ES-I3 (cell line): ENCODE results near the gene MREG.

ENCODE experiments used
- H3K36me3 ChIP-seq: 2 replicates; pipeline ENCODE4 v1.6.1; 2013; ENCODE audit warnings: mild to moderate bottlenecking, low read length, control low read depth, moderate library complexity; ENCODE audit not compliant: insufficient read depth
- H3K4me1 ChIP-seq: 2 replicates; pipeline ENCODE4 v1.6.1; 2013; ENCODE audit warnings: mild to moderate bottlenecking, control low read depth, low read length; ENCODE audit not compliant: insufficient read depth
- H3K9ac ChIP-seq: 2 replicates; pipeline ENCODE4 v1.6.1; 2013; ENCODE audit warnings: low read depth, mild to moderate bottlenecking, low read length, moderate library complexity
- H3K9me3 ChIP-seq: 2 replicates; pipeline ENCODE4 v1.6.1; 2013; ENCODE audit warnings: mild to moderate bottlenecking, low read length, moderate library complexity; ENCODE audit not compliant: control insufficient read depth, insufficient read depth

MREG gene

GRCh38 chr2:215919624-215920243, 93.6 kb downstream of the MREG start:
- peaks cover 25% of the 10 kb centered on the region for H3K4me1 ChIP-seq
- no peaks in the 10 kb centered on the region for H3K36me3 ChIP-seq
- no peak overlapping the region for H3K9ac ChIP-seq
- H3K9me3 ChIP-seq: no peaks in the 10 kb centered on the region; the same call in 1 of the 2 replicates

GRCh38 chr2:215918901-215919599, 94.3 kb downstream of the MREG start:
- Histone ChIP-seq H3K9ac (no peak overlapping the region), H3K36me3 (no peaks in the 10 kb centered on the region), H3K9me3 (no peaks in the 10 kb centered on the region; the same call in 1 of the 2 replicates), H3K4me1 (peaks cover 25% of the 10 kb centered on the region)

- no peak overlapping the region for H3K9ac ChIP-seq
- H3K36me3 ChIP-seq: no peaks in the 10 kb centered on the region
- H3K4me1 ChIP-seq: peaks cover 25% of the 10 kb centered on the region
- no peaks in the 10 kb centered on the region; the same call in 1 of the 2 replicates for H3K9me3 ChIP-seq
These were observed 95.3 kb downstream of the MREG start for GRCh38 chr2:215917953-215918620.

DNA sequence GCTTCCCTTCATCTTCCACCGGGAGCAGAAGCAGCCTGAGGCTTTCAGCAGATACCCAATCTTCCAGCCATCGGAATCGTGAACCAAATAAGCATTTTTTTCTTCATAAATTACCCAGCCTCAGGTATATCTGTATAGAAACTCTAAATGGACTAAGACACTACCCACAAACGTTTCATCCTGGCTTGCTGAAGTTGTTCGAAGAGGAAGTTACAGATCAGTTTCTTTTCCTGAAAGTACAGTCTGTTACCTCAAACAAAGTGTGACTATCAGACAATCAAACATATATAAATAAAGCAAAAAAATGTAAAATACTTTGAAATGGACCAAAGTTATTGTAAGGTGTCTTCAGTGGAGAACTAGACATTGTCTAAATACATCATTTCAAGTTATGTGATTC, 97.9 kb downstream of the MREG start:
- Histone ChIP-seq H3K36me3 (no peaks in the 10 kb centered on the region), H3K9ac (no peak overlapping the region), H3K4me1 (peaks cover 17% of the 10 kb centered on the region), H3K9me3 (0 out of 2 replicates have a peak, but pooled peaks cover 5% of the 10 kb centered on the region)

- no peaks in the 10 kb centered on the region for H3K36me3 ChIP-seq
- peaks cover 15% of the 10 kb centered on the region for H3K4me1 ChIP-seq
- no peak overlapping the region for H3K9ac ChIP-seq
- H3K9me3 ChIP-seq: 0 out of 2 replicates have a peak, but pooled peaks cover 5% of the 10 kb centered on the region
These were observed 98.6 kb downstream of the MREG start for GRCh38 chr2:215914777-215915165.

GRCh38 chr2:215914054-215914776, 99.1 kb downstream of the MREG start:
- Histone ChIP-seq H3K9me3 (0 out of 2 replicates have a peak, but pooled peaks cover 5% of the 10 kb centered on the region), H3K4me1 (peaks cover 12% of the 10 kb centered on the region), H3K36me3 (no peaks in the 10 kb centered on the region), H3K9ac (no peak overlapping the region)

- Histone ChIP-seq H3K36me3 (no peaks in the 10 kb centered on the region), H3K9me3 (0 out of 2 replicates have a peak, but pooled peaks cover 5% of the 10 kb centered on the region), H3K9ac (no peak overlapping the region), H3K4me1 (no peaks in the 10 kb centered on the region)
These were observed 101.0 kb downstream of the MREG start for GRCh38 chr2:215912299-215912842.

DNA sequence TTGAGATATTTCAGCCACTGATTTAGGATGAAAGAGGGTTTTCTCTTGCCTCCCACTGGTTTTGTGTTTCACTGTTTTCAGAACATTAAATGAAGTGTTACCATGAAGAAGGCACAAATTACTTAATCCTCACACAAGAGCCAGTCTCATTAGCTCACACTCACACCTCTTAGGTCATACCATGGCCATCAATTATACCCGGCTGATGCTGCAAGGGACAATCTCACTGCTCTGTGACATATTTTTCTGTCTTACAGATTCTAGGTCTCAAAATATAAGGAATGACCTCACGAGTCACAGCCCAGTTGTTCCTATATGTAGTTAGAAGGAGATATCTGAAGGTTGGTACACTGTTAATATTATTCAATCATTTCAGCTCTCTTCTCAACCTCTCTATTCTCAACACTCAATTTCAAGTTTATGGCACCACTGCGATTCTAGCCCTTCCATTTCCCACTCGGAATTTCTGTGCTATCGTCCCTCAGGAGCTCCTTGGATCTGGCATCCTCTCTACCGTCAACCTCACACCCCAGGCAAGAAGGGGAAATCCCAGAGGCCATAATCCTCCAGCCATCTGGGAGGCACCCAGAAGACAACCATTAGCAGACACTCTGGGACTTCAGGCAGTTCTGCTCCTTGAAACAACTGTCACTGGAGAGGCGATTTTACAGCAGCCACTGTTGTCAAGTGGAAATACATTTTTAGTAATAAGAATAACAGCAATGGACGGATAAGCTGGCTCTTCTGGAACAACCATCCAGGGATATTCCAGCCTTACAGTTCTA, 101.9 kb downstream of the MREG start:
- Histone ChIP-seq H3K4me1 (no peaks in the 10 kb centered on the region), H3K36me3 (no peaks in the 10 kb centered on the region), H3K9me3 (0 out of 2 replicates have a peak, but pooled peaks cover 5% of the 10 kb centered on the region), H3K9ac (no peak overlapping the region)

DNA sequence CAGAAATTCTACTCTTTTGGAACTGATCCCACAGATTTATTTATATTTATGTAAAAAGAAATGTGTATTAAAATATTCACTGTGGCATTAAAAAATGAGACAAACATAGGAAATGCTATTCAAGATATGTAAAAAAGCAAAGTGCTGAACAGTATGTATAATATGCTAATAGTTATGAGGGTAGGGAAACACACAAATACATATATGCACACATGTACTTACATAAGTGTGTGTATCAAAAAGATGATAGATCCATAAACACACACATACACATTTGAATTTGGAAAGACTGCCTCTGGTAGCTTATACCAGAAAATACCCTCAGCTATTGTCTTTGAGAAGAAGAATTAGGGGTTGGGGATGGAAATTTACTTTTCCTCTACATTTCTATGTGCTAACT, 103.2 kb downstream of the MREG start:
- H3K9ac ChIP-seq: no peak overlapping the region
- H3K4me1 ChIP-seq: no peaks in the 10 kb centered on the region
- 0 out of 2 replicates have a peak, but pooled peaks cover 5% of the 10 kb centered on the region for H3K9me3 ChIP-seq
- H3K36me3 ChIP-seq: no peaks in the 10 kb centered on the region

DNA sequence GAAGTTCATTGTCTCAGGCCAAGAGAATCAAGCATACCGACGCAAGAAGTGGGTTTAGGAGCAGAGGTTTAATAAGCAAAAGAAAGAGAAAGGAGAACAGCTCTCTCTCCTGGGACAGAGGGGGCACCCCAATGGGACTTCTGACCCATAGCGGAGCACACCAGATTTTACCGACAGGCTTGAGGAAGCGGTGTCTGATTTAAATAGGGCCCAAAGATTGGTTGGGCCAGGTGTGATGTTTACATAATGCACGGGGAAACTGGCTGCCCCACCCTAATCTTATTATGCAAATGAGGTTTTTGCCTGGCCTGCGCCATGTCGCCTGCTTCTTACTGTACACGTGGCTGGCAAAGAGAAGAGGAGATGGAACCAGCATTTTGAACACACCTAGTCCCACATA, 106.2 kb downstream of the MREG start:
- no peak overlapping the region for H3K9ac ChIP-seq
- H3K9me3 ChIP-seq: 0 out of 2 replicates have a peak, but pooled peaks cover 5% of the 10 kb centered on the region
- no peaks in the 10 kb centered on the region for H3K4me1 ChIP-seq
- H3K36me3 ChIP-seq: no peaks in the 10 kb centered on the region

- Histone ChIP-seq H3K36me3 (no peaks in the 10 kb centered on the region), H3K9ac (no peak overlapping the region), H3K9me3 (0 out of 2 replicates have a peak, but pooled peaks cover 3% of the 10 kb centered on the region), H3K4me1 (no peaks in the 10 kb centered on the region)
These were observed 106.9 kb downstream of the MREG start for GRCh38 chr2:215906458-215906857.

DNA sequence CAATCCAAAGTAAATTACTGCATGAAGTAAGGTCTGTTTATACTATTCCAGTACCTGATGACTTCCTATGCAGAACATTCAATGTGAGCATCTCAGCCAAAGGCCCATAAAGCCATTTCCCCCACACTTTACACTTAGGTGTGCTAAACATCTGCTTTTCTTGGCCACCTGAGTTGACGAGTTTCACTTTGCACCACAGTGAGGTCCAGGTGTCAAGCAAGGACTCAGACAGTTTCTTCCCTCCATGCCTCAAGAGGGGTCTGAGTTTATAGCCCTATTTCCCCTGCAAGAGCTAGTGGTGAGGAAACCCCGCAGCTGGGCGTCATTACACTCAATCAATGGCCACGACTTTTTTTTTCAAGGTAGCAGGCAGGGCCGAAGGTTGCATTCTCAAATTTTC, 107.7 kb downstream of the MREG start:
- Histone ChIP-seq H3K9me3 (0 out of 2 replicates have a peak, but pooled peaks cover under 1% of the 10 kb centered on the region), H3K36me3 (no peaks in the 10 kb centered on the region), H3K9ac (no peak overlapping the region), H3K4me1 (no peaks in the 10 kb centered on the region)

GRCh38 chr2:215904101-215904500, 109.2 kb downstream of the MREG start:
- H3K4me1 ChIP-seq: no peaks in the 10 kb centered on the region
- no peaks in the 10 kb centered on the region for H3K9me3 ChIP-seq
- H3K36me3 ChIP-seq: no peaks in the 10 kb centered on the region
- H3K9ac ChIP-seq: no peak overlapping the region
